ENCODE measurements around the gene ATAT1. TPM values are rescaled to one million over a fixed set of nuclear protein-coding genes. Genes with fewer than 3 reads are reported as not detected.
A peak's percentile ranks its signal among the peaks of the same experiment; 100 is the strongest.

The ATAT1 gene
- total RNA-seq, 4 donors from 2014 or later, result 8.2 to 25.2 (median 15.1) TPM

- H3K4me1 ChIP-seq, result peaks cover 0 to 41% (median 9%) of the 10 kb centered on the region in 4 donors
- H3K4me3 ChIP-seq, result peak overlapping the region; percentile 72 to 78 (median 74)
- TF ChIP-seq, protein P1, sequence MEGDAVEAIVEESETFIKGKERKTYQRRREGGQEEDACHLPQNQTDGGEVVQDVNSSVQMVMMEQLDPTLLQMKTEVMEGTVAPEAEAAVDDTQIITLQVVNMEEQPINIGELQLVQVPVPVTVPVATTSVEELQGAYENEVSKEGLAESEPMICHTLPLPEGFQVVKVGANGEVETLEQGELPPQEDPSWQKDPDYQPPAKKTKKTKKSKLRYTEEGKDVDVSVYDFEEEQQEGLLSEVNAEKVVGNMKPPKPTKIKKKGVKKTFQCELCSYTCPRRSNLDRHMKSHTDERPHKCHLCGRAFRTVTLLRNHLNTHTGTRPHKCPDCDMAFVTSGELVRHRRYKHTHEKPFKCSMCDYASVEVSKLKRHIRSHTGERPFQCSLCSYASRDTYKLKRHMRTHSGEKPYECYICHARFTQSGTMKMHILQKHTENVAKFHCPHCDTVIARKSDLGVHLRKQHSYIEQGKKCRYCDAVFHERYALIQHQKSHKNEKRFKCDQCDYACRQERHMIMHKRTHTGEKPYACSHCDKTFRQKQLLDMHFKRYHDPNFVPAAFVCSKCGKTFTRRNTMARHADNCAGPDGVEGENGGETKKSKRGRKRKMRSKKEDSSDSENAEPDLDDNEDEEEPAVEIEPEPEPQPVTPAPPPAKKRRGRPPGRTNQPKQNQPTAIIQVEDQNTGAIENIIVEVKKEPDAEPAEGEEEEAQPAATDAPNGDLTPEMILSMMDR (IDR thresholded peaks at IDR 0.05), result no peak
- TF ChIP-seq POLR2A (IDR thresholded peaks at IDR 0.05), result no peak
Observed at GRCh38 chr6:30681766-30682142, 55.1 kb downstream of the ATAT1 start.

DNA sequence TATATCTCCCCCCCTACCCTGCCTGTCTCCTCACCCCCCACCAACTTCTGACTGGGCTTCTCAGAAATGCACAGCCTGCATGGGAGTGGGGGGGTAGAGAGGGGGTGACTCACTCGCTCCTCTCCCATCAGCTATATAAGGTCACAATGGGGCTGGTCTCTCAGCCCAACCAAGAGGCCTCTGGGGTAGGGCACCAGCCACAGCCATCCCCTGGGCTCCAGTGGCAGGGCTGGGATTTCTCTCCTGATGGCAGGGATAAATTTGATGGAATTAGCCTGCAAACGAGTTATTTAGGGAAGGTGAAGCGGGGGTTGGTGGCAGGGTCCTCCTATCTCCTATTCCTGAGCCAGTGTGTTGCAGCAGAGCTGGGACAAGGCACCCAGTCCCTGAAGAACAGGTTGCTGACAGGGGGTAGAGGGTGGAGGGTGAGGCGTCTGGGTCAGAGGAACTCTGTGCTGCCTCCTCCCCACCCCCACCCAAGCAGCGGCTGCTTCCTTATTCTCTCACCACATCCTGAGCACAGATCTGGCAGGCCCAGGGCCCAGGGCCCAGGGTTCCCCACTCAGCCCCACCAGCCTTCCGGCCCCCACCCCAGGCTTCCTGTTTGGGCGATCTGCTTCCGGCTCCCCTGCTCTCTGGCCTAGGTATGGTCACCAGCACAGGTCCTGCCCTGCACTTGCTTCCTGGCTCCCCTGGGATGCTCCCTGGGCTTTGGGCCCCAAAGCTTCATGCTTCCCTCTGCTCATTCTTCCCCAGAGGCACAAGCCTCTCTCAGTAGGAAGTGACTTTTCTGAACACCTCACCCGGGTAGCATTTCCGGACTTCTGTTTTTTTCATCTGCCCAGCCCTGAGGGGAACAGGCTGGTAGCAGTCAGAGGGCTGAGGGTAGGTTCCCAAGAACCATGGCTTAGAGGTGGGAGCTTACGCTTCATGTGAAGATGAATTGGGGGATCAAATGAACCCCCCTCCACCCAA is 55.8 kb downstream of the ATAT1 start:
- no peaks in the 10 kb centered on the region for H3K27me3 ChIP-seq
- H3K27ac ChIP-seq, result peak overlapping the region; percentile 86 to 98 (median 94)
- H3K4me3 ChIP-seq, result peak overlapping the region; percentile 72 to 78 (median 74)
- H3K4me1 ChIP-seq, result peaks cover 0 to 42% (median 10%) of the 10 kb centered on the region in 4 donors
- peaks cover 0 to 14% (median 0%) of the 10 kb centered on the region in 3 donors for H3K36me3 ChIP-seq
- H3K9me3 ChIP-seq, result no peaks in the 10 kb centered on the region
- peak; percentile 73 to 97 (median 97) for DNase-seq
- TF ChIP-seq POLR2A (IDR thresholded peaks at IDR 0.05), result peak in 1 of 2 donors; percentile 21
- TF ChIP-seq, protein P1 (IDR thresholded peaks at IDR 0.05), result no peak

More at GRCh38 chr6:30681766-30682142, 55.1 kb downstream of the ATAT1 start:
- Histone ChIP-seq H3K27me3 (no peaks in the 10 kb centered on the region), H3K27ac (peak overlapping the region; percentile 86 to 98 (median 94)), H3K9me3 (no peaks in the 10 kb centered on the region), H3K36me3 (peaks cover 0 to 20% (median 0%) of the 10 kb centered on the region in 3 donors)
- no peak for DNase-seq

- peak overlapping the region; percentile 72 to 78 (median 74) for H3K4me3 ChIP-seq
- TF ChIP-seq, protein P1 (IDR thresholded peaks at IDR 0.05), result no peak
- no peak for TF ChIP-seq POLR2A (IDR thresholded peaks at IDR 0.05)
- H3K9me3 ChIP-seq, result no peaks in the 10 kb centered on the region
- no peaks in the 10 kb centered on the region for H3K27me3 ChIP-seq
- H3K36me3 ChIP-seq, result peaks cover 0 to 5% (median 0%) of the 10 kb centered on the region in 3 donors
- DNase-seq, result no peak
- peaks cover 0 to 52% (median 19%) of the 10 kb centered on the region in 4 donors for H3K4me1 ChIP-seq
- peak overlapping the region; percentile 86 to 98 (median 94) for H3K27ac ChIP-seq
Observed at GRCh38 chr6:30683183-30683979, 56.7 kb downstream of the ATAT1 start.

- Histone ChIP-seq H3K4me1 (peaks cover 0 to 52% (median 22%) of the 10 kb centered on the region in 4 donors), H3K27me3 (no peaks in the 10 kb centered on the region), H3K36me3 (no peaks in the 10 kb centered on the region), H3K9me3 (no peaks in the 10 kb centered on the region), H3K4me3 (peak overlapping the region; percentile 72 to 78 (median 74)), H3K27ac (peak overlapping the region; percentile 86 to 98 (median 94))
- no peak for DNase-seq
- TF ChIP-seq, protein P1 (IDR thresholded peaks at IDR 0.05), result no peak
Observed at GRCh38 chr6:30683980-30684338, 57.3 kb downstream of the ATAT1 start.

DNA sequence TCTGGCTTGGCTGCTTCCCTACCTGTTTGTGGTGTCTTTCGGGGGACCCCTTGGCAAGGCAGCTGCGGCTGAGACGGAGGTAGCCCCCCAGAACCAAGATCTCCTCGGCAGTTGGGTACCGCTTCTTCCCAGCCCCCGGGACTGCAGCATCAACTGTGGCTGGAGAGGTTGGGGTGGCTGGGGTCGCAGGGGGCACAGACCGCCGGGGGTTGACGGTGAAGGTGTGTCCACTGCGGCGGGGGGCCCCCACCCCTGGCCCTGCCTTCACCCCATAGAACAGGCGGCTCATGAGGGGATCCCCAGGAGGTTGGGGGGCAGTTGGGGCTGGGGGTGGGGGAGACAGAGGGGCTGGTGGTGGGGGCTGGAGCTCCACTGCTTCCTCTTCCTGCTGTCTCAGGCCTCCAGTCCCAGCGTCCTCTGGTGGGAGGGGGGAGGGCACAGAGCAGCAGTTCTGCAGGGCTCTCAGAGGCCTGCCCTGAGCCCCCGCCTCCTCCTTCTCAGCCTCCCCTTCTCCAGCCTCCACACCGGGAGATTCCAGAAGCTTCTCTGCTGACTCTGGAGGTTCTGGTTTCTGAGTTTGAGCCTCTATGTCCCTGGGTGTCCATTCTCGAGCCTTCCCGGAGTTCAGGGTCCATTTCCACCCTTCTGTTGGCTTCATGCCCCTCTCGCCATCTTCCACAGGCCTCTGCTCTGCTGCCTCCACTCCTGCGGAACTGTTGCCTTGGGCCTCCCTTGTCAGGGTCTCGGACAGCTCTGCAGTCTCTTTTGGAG is 57.9 kb downstream of the ATAT1 start:
- Histone ChIP-seq H3K36me3 (no peaks in the 10 kb centered on the region), H3K4me3 (peak overlapping the region; percentile 72 to 78 (median 74)), H3K27ac (peak overlapping the region; percentile 86 to 98 (median 94)), H3K9me3 (no peaks in the 10 kb centered on the region), H3K4me1 (peaks cover 0 to 52% (median 22%) of the 10 kb centered on the region in 4 donors), H3K27me3 (no peaks in the 10 kb centered on the region)
- peak in 2 of 3 donors; percentile 84 to 86 for DNase-seq
- no peak for TF ChIP-seq POLR2A (IDR thresholded peaks at IDR 0.05)
- TF ChIP-seq, protein P1 (IDR thresholded peaks at IDR 0.05), result no peak
